CD14-positive monocyte (primary cell): ENCODE data around the gene TMIGD1. TPM values are rescaled to one million over a fixed set of nuclear protein-coding genes. Genes with fewer than 3 reads are reported as not detected.

Experiments
- DNase-seq, 3 donors: peaks; one replicate each; pipeline ENCODE4 v3.0.0-alpha.2; 2011 to 2022
- H2AFZ ChIP-seq: 2 replicates; pipeline ENCODE4 v1.6.0; 2012; ENCODE audit warnings: mild to moderate bottlenecking, low read depth, low read length, inconsistent platforms; ENCODE audit not compliant: insufficient read depth, poor library complexity, severe bottlenecking
- H3K27ac ChIP-seq, 2 donors: 1 replicate in 1 of 2; 2 replicates in 1 of 2; pipeline ENCODE4 v1.5.1; 2012 to 2013; ENCODE audit warnings: low read length in 2 of 2, control low read depth in 1 of 2, inconsistent platforms in 1 of 2, low read depth in 1 of 2, mild to moderate bottlenecking in 1 of 2
- H3K27me3 ChIP-seq, 2 donors: one replicate each; pipeline versions ENCODE4 v1.6.0 to v1.6.1; 2011 to 2013; ENCODE audit warnings: low read length in 2 of 2; ENCODE audit not compliant: control insufficient read depth in 2 of 2, insufficient read depth in 2 of 2
- H3K36me3 ChIP-seq, 2 donors: replicated peaks in 1 of 2; 1 replicate in 1 of 2; 2 replicates in 1 of 2; pipeline versions ENCODE4 v1.5.1 to v1.6.1; 2012 to 2013; ENCODE audit warnings: low read length in 2 of 2, control low read depth in 1 of 2, inconsistent platforms in 1 of 2, mild to moderate bottlenecking in 1 of 2; ENCODE audit not compliant: insufficient read depth in 2 of 2, control insufficient read depth in 1 of 2
- H3K4me1 ChIP-seq, 2 donors: 1 replicate in 1 of 2; 2 replicates in 1 of 2; pipeline versions ENCODE4 v1.5.1 to v1.6.1; 2012 to 2013; ENCODE audit warnings: low read length in 2 of 2, control low read depth in 1 of 2, inconsistent platforms in 1 of 2, mild to moderate bottlenecking in 1 of 2, moderate library complexity in 1 of 2; ENCODE audit not compliant: insufficient read depth in 2 of 2, control insufficient read depth in 1 of 2
- H3K4me2 ChIP-seq: replicated peaks from 2 replicates; pipeline ENCODE3; 2012; ENCODE audit warnings: low read length, moderate library complexity, mild to moderate bottlenecking; ENCODE audit not compliant: poor library complexity, severe bottlenecking; ENCODE audit errors: extremely low read depth
- H3K4me3 ChIP-seq, 3 experiments: fragments of 200-600 bp in 1 of 3; sonication (generic) in 1 of 3; replicated peaks in 1 of 3; 1 replicate in 2 of 3; 2 replicates in 1 of 3; pipeline ENCODE4 v1.5.1; 2011 to 2013; ENCODE audit warnings: low read length in 3 of 3, mild to moderate bottlenecking in 3 of 3, control low read depth in 2 of 3, low read depth in 2 of 3, inconsistent platforms in 1 of 3, moderate library complexity in 1 of 3
- H3K79me2 ChIP-seq: 2 replicates; pipeline ENCODE4 v1.6.0; 2012; ENCODE audit warnings: mild to moderate bottlenecking, control low read depth, inconsistent platforms, low read length, moderate library complexity; ENCODE audit not compliant: insufficient read depth
- H3K9ac ChIP-seq: 2 replicates; pipeline ENCODE4 v1.6.0; 2017; ENCODE audit warnings: low read length, mild to moderate bottlenecking; ENCODE audit not compliant: insufficient read depth, poor library complexity, severe bottlenecking
- H3K9me3 ChIP-seq, 2 donors: replicated peaks in 1 of 2; 1 replicate in 1 of 2; 2 replicates in 1 of 2; pipeline versions ENCODE4 v1.5.1 to v1.6.1; 2012 to 2013; ENCODE audit warnings: low read length in 2 of 2, control low read depth in 1 of 2; ENCODE audit not compliant: control insufficient read depth in 1 of 2, insufficient read depth in 1 of 2
- H4K20me1 ChIP-seq: 2 replicates; pipeline ENCODE4 v1.6.0; 2012; ENCODE audit warnings: mild to moderate bottlenecking, low read length, control low read depth, moderate library complexity; ENCODE audit not compliant: insufficient read depth
- H3K27ac Mint-ChIP-seq, 7 donors: one replicate each; pipeline ENCODE4 v1.8.0; 2020; ENCODE audit warnings: mild to moderate bottlenecking in 7 of 7, mixed read lengths in 7 of 7, moderate library complexity in 6 of 7, inconsistent platforms in 2 of 7
- H3K27me3 Mint-ChIP-seq, 3 donors: one replicate each; pipeline ENCODE4 v1.8.0; 2021 to 2022; ENCODE audit warnings: low read depth in 3 of 3, mild to moderate bottlenecking in 3 of 3, mixed read lengths in 3 of 3, moderate library complexity in 3 of 3, inconsistent platforms in 1 of 3
- H3K36me3 Mint-ChIP-seq, 2 donors: one replicate each; pipeline ENCODE4 v1.8.0; 2020; ENCODE audit warnings: mixed read lengths in 2 of 2, inconsistent platforms in 1 of 2, mild to moderate bottlenecking in 1 of 2
- H3K4me1 Mint-ChIP-seq: one replicate; pipeline ENCODE4 v1.8.0; 2020; ENCODE audit warnings: mild to moderate bottlenecking, mixed read lengths
- H3K4me3 Mint-ChIP-seq, 2 donors: one replicate each; pipeline ENCODE4 v1.8.0; 2020; ENCODE audit warnings: mild to moderate bottlenecking in 2 of 2, mixed read lengths in 2 of 2, moderate library complexity in 1 of 2
- H3K9me3 Mint-ChIP-seq, 7 donors: one replicate each; pipeline ENCODE4 v1.8.0; 2020 to 2022; ENCODE audit warnings: mixed read lengths in 7 of 7, mild to moderate bottlenecking in 6 of 7, moderate library complexity in 6 of 7, inconsistent platforms in 2 of 7
- CTCF ChIP-seq: fragments of 200-600 bp; IDR thresholded peaks from one replicate; pipeline ENCODE4 v1.8.0; 2022; ENCODE audit warnings: antibody characterized with exemption, mild to moderate bottlenecking
- WGBS: methylation state at CpG from one replicate; pipeline ENCODE4 v1.1.5; 2013; ENCODE audit warnings: missing lambda C conversion rate; ENCODE audit not compliant: insufficient coverage; 5-methylcytosine and 5-hydroxymethylcytosine counted together
- intact Hi-C, 2 donors: fragments of 100-400 bp; cut with micrococcal nuclease; formaldehyde crosslinking; loops; one replicate each; pipeline versions ENCODE4 v1.15.0 to v1.15.1; 2023
- polyA plus RNA-seq, 3 donors: library from polyadenylated mRNA; depleted of rRNA in 1 of 3; unstranded in 2 of 3; stranded (reverse) in 1 of 3; fragments of 300-500 nt in 2 of 3; fragments of >200 nt in 1 of 3; fragmentation: Illumina TruSeq in 2 of 3; gene quantifications; 1 replicate in 2 of 3; 2 replicates in 1 of 3; pipeline ENCODE4 v1.2.3, GENCODE V29; 2012 to 2021

Gene TMIGD1
- polyA plus RNA-seq, 3 donors: not detected

DNA sequence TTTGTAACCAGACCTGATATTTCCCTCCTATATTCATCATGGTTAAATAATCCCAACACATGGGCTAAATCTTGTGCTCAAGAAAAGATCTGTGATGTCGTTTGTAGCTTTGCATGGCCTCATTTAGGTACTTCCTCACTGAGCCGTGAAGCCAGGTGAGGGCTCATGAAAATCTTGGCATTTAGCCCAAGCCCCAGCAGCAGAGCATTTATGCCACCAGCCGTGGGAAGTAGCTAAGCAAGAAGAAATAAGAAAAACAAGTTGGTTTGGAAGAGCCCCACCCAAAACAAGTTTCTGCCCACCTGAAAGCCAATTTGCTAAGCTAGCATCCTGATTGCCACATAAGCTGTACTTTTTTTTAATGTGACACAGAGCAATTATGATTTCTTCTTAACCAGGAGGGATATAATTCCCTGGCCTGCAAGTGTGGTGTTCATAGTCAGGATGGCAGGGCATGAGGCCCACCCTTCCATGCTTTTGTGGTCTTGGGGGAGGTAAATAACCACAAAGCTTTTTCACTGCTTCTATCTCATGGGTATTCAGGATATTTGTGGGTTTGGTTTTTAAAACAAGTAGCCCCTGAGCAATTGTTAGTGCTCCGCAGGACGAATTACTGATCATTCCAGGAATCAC, 10.5 kb downstream of the TMIGD1 start:
- Histone ChIP-seq H3K4me3 (peak overlapping the region in 1 of 3 experiments; percentile 0), H4K20me1 (no peaks in the 10 kb centered on the region), H3K36me3 (no peaks in the 10 kb centered on the region), H3K27ac (no peak overlapping the region), H3K9me3 (no peaks in the 10 kb centered on the region), H2AFZ (no peak overlapping the region), H3K4me1 (peaks cover 12 to 16% of the 10 kb centered on the region in 2 donors), H3K4me2 (peak overlapping the region; percentile 26), H3K9ac (no peak overlapping the region), H3K79me2 (no peaks in the 10 kb centered on the region), H3K27me3 (no peaks in the 10 kb centered on the region)
- peak overlapping the region in 3 of 7 donors; percentile 11 to 43 (median 16) for H3K27ac Mint-ChIP-seq
- peak; percentile 36 to 45 (median 41) for DNase-seq
- intact Hi-C loops: no loop called here
- peaks cover 17% of the 10 kb centered on the region for H3K4me1 Mint-ChIP-seq
- no peaks in the 10 kb centered on the region for H3K36me3 Mint-ChIP-seq
- H3K9me3 Mint-ChIP-seq: no peaks in the 10 kb centered on the region
- peaks cover 0 to 3% (median 0%) of the 10 kb centered on the region in 3 donors for H3K27me3 Mint-ChIP-seq
- 7% methylated on average over 2 of the region's 5 CpGs for WGBS
- no peak for TF ChIP-seq CTCF
- no peak overlapping the region for H3K4me3 Mint-ChIP-seq

DNA sequence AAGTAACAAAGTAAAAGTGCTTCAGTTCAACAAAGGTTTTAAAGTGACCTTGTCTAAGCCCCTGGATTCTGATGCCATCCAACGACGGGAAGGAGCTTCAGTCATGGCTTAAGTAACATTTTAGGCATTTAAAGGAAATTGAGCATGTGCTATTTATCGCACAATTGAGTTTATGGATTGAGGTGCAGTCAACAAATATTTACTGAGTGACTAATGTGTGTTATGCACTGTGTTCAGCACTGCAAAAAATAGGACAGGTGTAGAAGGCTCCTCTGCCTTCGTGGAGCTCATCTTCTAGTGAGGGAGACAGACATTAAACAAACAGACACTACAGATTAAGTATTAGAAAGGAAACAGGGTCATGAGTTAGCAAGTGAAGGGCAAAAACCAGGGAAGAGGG, 12.5 kb downstream of the TMIGD1 start:
- H3K27ac Mint-ChIP-seq: no peak overlapping the region
- H3K4me3 Mint-ChIP-seq: no peak overlapping the region
- no peak overlapping the region for H3K9ac ChIP-seq
- H3K79me2 ChIP-seq: no peaks in the 10 kb centered on the region
- H3K4me3 ChIP-seq: no peak overlapping the region
- H3K4me1 Mint-ChIP-seq: peaks cover 25% of the 10 kb centered on the region
- no peaks in the 10 kb centered on the region for H3K9me3 Mint-ChIP-seq
- WGBS: 94% methylated on average over 2 of the region's 4 CpGs
- no peaks in the 10 kb centered on the region for H3K27me3 Mint-ChIP-seq
- no peaks in the 10 kb centered on the region for H3K36me3 ChIP-seq
- H3K4me2 ChIP-seq: no peak overlapping the region
- no peak for DNase-seq
- TF ChIP-seq CTCF: no peak
- intact Hi-C loops: no loop called here
- no peaks in the 10 kb centered on the region for H4K20me1 ChIP-seq
- H3K27ac ChIP-seq: no peak overlapping the region
- H3K27me3 ChIP-seq: no peaks in the 10 kb centered on the region
- no peaks in the 10 kb centered on the region for H3K9me3 ChIP-seq
- H3K36me3 Mint-ChIP-seq: no peaks in the 10 kb centered on the region
- H3K4me1 ChIP-seq: peaks cover 19 to 27% of the 10 kb centered on the region in 2 donors
- no peak overlapping the region for H2AFZ ChIP-seq
